GM21529 (cell line): Measurements from ENCODE around the gene LGALS4.
"Not testable (repeated sequence)": the region's sequence is repeated elsewhere in the genome, so short reads cannot be mapped to it uniquely, and the experiment has no call there.

Experiments used
- ATAC-seq: cut with Tn5 transposase; IDR thresholded peaks from one replicate; pipeline ENCODE4 v1.9.1; 2021; ENCODE audit not compliant: unreplicated experiment

The LGALS4 gene

DNA sequence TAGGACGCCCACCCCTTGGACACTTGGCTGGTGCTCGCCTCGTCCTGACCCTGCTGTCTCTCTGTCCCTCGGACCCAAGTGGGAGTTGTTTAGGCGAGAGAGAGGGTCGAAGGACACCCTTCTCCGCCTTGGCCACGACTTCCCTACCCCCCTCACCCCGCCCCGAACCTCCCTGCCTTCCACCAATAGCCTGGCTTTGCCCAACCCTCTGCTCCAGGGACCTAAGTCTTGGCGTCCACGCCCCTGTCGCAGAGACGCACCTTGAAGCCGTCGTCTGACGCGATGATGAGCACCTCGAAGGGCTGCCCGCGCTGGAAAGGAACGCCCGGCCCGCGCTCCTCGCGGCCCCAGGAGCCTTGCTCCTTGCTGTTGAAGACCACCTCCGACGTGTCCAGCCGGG lies 41.2 kb downstream of the LGALS4 start:
- ATAC-seq: not testable (repeated sequence)

- peak; percentile 80 for ATAC-seq
These were observed 41.8 kb downstream of the LGALS4 start for GRCh38 chr19:38770949-38771275.

DNA sequence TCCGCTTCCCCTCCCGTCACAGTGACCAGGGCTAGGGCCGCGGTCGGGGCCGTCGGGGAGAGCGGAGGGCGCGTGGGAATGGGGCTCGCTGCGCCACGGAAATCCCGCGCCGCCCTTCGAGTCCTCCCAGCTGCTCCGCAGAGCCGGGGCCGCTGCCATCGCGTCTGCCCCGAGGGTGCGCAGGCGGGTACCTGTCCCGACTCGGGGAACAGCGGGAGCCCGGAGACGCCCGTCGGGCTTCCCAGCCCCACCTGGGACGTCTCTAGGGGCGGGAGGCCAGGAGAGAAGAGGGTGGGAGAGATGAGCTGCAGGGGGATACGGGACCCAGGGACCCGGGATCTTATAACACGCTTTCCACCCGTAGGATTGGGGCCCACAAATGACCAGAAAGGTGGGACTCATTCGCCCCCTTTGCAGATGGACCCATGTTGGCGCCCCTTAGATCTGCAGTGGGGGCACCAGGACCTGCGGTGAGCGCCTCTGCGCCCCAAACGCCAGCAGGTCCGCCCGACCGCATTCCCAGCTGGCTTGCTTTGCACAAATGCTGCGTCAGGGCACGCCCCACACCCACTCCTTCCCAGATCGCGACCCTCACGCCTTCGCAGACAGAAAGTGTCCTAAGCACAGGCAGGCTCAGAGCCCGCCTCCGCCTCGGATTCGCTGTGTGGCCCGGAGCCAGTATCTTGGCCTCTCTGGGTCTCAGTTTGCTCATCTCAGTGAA lies 42.4 kb downstream of the LGALS4 start:
- peak; percentile 16 for ATAC-seq

DNA sequence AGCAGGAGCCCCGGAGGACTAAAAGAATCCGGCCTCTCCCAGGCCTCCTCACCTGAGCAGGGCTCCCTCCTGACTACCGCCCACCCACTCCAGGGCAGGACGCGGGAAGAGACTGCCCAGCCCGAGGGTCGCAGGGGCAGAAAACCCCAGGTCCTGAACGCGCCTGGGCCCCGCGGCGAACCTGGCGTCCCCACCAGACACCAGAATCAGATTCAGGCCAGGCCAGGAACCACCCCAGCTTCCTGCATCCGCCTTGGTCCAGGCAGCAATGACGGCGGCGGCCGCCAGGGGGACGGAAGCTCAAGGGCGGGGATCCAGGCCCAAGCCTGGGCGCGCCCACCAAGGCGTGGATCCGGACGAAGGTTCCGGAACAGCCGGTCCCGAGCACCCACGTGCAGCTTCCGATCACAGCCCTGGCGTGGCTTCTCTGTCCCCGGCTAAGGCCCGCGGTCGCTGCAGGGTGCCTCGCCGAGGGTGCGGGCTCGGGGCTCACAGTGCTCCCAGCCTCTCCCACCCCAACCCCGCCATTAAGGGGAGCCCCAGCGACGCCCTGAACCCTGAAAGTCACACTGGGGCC lies 43.0 kb downstream of the LGALS4 start:
- no peak for ATAC-seq

GRCh38 chr19:38766276-38767047 lies 46.3 kb downstream of the LGALS4 start:
- ATAC-seq: no peak

DNA sequence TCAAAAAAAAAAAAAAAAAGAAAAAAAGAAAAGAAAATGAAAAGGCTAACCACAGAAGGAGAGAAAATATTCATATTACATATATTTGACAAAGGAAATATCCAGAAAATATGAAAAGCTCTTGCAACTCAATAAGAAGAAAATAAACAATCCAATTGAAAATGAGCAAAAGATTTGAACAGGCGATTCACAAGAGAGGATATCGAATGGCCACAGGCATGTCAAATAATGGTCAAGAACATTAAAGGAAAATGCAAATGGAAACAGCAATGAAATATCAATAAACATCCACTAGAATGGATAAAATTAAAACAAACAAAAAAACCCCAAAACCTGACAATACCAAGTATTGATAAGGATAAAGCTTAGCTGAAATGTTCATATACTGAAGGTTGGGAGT lies 47.5 kb downstream of the LGALS4 start:
- no peak for ATAC-seq

DNA sequence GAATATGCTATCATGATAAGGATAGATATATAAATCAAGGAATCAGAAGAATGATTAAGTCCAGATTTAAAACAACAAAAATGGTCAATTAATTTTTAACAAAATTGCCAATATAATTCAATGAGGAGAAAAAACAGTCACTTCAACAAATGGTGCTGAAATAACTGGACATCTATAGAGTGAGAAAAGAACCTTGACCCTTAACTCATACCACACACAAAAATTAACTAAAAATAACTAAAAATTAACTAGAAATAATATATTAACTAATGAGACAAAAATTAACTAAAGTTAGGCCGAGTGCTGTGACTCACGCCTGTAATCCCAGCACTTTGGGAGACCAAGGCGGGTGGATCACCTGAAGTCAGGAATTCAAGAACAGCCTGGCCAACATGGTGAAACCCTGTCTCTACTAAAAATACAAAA lies 48.9 kb downstream of the LGALS4 start:
- ATAC-seq: no peak

DNA sequence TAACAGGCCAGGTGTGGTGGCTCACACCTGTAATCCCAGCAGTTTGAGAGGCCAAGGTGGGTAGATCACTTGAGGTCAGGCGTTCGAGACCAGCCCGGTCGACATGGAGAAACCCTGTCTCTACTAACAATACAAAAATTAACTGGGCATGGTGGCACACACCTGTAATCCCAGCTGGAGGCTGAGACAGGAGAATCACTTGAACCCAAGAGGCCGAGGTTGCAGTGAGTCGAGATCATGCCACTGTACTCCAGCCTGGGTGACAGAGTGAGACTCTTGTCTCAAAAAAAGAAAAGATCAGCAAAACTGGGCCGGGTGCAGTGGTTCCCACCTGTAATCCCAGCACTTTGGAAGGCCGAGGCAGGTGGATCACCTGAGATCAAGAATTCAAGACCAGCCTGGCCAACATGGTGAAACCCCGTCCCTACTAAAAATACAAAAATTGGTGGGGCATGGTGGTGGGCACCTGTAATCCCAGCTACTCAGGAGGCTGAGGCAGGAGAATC lies 50.8 kb downstream of the LGALS4 start:
- ATAC-seq: not testable (repeated sequence)

DNA sequence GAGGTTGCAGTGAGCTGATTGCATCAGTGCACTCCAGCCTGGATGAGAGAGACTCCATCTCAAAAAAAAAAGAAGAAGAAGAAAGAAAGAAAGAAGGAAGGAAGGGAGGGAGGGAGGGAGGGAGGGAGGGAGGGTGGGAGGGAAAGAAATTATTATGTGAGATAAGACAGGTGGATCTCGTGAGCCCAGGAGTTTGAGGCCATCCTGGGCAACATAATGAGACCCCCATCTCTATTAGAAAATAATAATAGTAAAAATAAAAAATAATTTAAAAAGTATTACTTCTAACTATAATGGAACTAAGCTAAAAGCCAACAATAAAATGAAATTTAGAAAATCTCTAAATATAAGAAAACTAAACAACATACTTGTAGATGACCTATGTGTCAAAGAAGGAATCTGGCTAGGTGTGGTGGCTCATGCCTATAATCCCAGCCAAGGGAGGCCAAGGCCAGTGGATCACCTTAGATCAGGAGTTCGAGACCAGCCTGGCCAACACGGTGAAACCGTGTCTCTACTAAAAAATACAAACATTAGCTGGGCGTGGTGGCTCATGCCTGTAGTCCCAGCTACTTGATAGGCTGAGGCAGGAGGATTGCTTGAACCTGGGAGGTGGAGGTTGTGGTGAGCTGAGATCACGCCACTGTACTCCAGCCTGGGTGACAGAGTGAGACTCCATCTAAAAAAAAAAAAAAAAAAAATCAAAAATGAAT lies 51.8 kb downstream of the LGALS4 start:
- not testable (repeated sequence) for ATAC-seq

DNA sequence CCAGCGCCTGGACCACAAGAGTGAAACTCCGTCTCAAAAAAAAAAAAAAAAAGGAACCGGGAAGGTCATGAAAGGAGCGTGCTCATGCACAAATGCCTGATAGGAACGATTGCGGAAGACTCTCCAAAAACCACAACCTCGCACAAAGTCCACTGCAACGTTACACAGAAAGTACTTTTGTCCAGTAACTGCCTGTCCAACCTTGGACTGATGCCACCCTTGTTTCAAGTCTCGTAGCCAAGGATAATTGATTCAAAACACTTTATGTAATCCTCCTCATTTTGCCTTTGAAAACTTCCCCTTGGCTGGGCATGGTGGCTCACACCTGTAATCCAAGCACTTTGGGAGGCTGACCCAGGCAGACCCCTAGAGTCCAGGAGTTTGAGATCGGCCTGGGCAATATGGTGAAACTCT lies 53.1 kb downstream of the LGALS4 start:
- no peak for ATAC-seq

DNA sequence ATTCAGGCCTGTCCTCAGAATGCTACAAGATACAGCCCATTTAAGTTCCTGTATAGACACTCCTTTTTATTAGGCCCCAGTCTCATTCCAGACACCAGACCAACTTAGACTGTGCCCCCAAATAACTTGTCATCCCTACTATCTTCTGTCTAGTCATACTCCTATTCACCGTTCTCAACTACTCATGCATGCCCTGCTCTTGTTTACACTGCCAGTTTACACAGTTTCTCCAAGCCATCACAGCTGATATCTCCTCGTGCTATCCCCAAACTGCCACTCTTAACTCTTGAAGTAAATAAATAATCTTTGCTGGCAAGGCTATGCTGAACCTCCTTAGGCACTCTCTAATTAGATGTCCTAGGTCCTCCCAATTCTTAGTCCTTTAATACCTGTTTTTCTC lies 58.5 kb downstream of the LGALS4 start:
- ATAC-seq: not testable (repeated sequence)

DNA sequence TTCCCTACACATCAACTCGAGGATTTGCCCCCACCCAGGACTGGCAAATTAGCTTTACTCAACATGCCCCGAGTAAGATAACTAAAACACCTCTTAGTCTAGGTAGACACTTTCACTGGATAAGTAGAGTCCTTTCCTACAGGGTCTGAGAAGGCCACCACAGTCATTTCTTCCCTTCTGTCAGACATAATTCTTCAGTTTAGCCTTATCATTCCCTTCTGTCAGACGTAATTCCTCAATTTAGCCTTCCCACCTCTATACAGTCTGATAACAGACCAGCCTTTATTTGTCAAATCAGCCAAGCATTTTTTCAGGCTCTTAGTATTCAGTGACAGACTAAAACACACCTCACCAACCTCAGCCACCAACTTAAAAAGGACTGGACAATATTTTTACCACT lies 59.0 kb downstream of the LGALS4 start:
- not testable (repeated sequence) for ATAC-seq
